Stomach (tissue), 9 donors: ENCODE data around the gene MTERF2. TPM values are rescaled to one million over a fixed set of nuclear protein-coding genes. Genes with fewer than 3 reads are reported as not detected.

Experiments
- DNase-seq, 2 donors: peaks; one replicate each; pipeline versions ENCODE4 v3.0.0 to v3.0.0-alpha.2; 2013 to 2019
- H3K27ac ChIP-seq, 5 donors: fragments of 200-600 bp in 4 of 5; sonication (generic) in 4 of 5; one replicate each; pipeline ENCODE4 v1.5.1; 2013 to 2019; ENCODE audit warnings: mild to moderate bottlenecking in 1 of 5, moderate library complexity in 1 of 5
- H3K27me3 ChIP-seq, 3 donors: fragments of 200-600 bp; sonication (generic); one replicate each; pipeline ENCODE4 v1.5.1; 2017 to 2019; ENCODE audit warnings: mixed run types in 1 of 3
- H3K36me3 ChIP-seq, 4 donors: fragments of 200-600 bp; sonication (generic); 1 replicate in 3 of 4; 2 replicates in 1 of 4; pipeline ENCODE4 v1.5.1; 2016 to 2019
- H3K4me1 ChIP-seq, 4 donors: fragments of 200-600 bp; sonication (generic); one replicate each; pipeline ENCODE4 v1.5.1; 2016 to 2019
- H3K4me3 ChIP-seq, 4 donors: fragments of 200-600 bp; sonication (generic) in 3 of 4; one replicate each; pipeline ENCODE4 v1.5.1; 2016 to 2019; ENCODE audit warnings: mild to moderate bottlenecking in 1 of 4
- H3K9me3 ChIP-seq, 4 donors: fragments of 200-600 bp; sonication (generic); one replicate each; pipeline ENCODE4 v1.5.1; 2016 to 2019
- CTCF ChIP-seq, 7 experiments: fragments of 450-650 bp in 4 of 7; fragments of 200-600 bp in 3 of 7; sonication (generic) in 3 of 7; IDR thresholded peaks; one replicate each; pipeline ENCODE4 v1.5.1; 2016 to 2019; ENCODE audit warnings: antibody characterized with exemption in 7 of 7, control low read depth in 2 of 7, mild to moderate bottlenecking in 1 of 7
- EP300 ChIP-seq: sonication (generic); formaldehyde crosslinking; IDR thresholded peaks from one replicate; pipeline ENCODE4 v1.6.1; 2017; ENCODE audit warnings: antibody characterized with exemption
- POLR2A ChIP-seq, 4 donors: fragments of 450-650 bp; IDR thresholded peaks; one replicate each; pipeline ENCODE4 v1.6.1; 2016; ENCODE audit warnings: antibody characterized with exemption in 4 of 4, control low read depth in 2 of 4, mild to moderate bottlenecking in 1 of 4, moderate library complexity in 1 of 4
- POLR2AphosphoS5 ChIP-seq, 3 donors: sonication (generic); formaldehyde crosslinking; IDR thresholded peaks; one replicate each; pipeline ENCODE4 v1.6.1; 2016; ENCODE audit warnings: antibody characterized with exemption in 3 of 3
- WGBS, 5 donors: extraction: QIAGEN DNeasy Blood & Tissue Kit in 3 of 5; methylation state at CpG; one replicate each; pipeline versions ENCODE4 v1.1.5 to v1.1.7; 2013 to 2018; 5-methylcytosine and 5-hydroxymethylcytosine counted together
- intact Hi-C: fragments of 100-400 bp; cut with DNase I; formaldehyde crosslinking; loops from one replicate; pipeline ENCODE4 v1.15.1; 2023; ENCODE audit warnings: low total_unique reads
- polyA plus RNA-seq, 3 donors: library from polyadenylated mRNA; stranded (reverse); fragments of 200-250 nt; gene quantifications; one replicate each; pipeline ENCODE4 v1.2.3, GENCODE V29; 2013
- total RNA-seq, 5 donors: library from RNA; depleted of rRNA; stranded (reverse); fragments of >200 nt; gene quantifications; one replicate each; pipeline versions ENCODE4 v1.1.0 to v1.2.3, GENCODE V29; 2014 to 2016
- donor health status: healthy with polysubstance abuse.
- donor health status: Bipolar disorder and iron deficiency.
- donor health status: healthy.

Gene MTERF2
- total and polyA plus RNA-seq, 8 donors, result 9.0 to 32.5 (median 17.0) TPM

GRCh38 chr12:106980944-106981343 lies 6.0 kb downstream of the MTERF2 start:
- TF ChIP-seq EP300 (no peak), POLR2AphosphoS5 (IDR thresholded peaks at IDR 0.05) (no peak), POLR2A (IDR thresholded peaks at IDR 0.05) (no peak)
- Histone ChIP-seq H3K4me3 (no peak overlapping the region), H3K36me3 (peaks cover 0 to 17% (median 8%) of the 10 kb centered on the region in 4 donors), H3K9me3 (no peaks in the 10 kb centered on the region), H3K27ac (peak overlapping the region in 2 of 5 donors; percentile 17), H3K4me1 (peaks cover 25 to 81% (median 62%) of the 10 kb centered on the region in 4 donors), H3K27me3 (no peaks in the 10 kb centered on the region)
- WGBS, 5 donors, result 48 to 68% (median 61%) methylated on average over 7 of the region's 7 CpGs
- DNase-seq, result peak in 1 of 2 donors; percentile 56
- intact Hi-C loops, result no loop called here

- TF ChIP-seq CTCF (IDR thresholded peaks at IDR 0.05) (no peak), POLR2AphosphoS5 (IDR thresholded peaks at IDR 0.05) (no peak), EP300 (no peak), POLR2A (IDR thresholded peaks at IDR 0.05) (no peak)
- Histone ChIP-seq H3K4me3 (no peak overlapping the region), H3K27ac (peak overlapping the region in 3 of 5 donors; percentile 73 to 79 (median 75)), H3K36me3 (peaks cover 0 to 2% (median 0%) of the 10 kb centered on the region in 4 donors), H3K4me1 (peaks cover 25 to 84% (median 64%) of the 10 kb centered on the region in 4 donors), H3K27me3 (no peaks in the 10 kb centered on the region), H3K9me3 (no peaks in the 10 kb centered on the region)
- peak; percentile 69 to 75 for DNase-seq
- intact Hi-C loops, result no loop called here
- 32 to 43% (median 35%) methylated on average over 9 of the region's 9 CpGs for WGBS, 5 donors
Measured at GRCh38 chr12:106978035-106978800, 8.7 kb downstream of the MTERF2 start.

GRCh38 chr12:106976668-106977067 lies 10.3 kb downstream of the MTERF2 start:
- Histone ChIP-seq H3K36me3 (peaks cover 0 to 5% (median 3%) of the 10 kb centered on the region in 4 donors), H3K9me3 (no peaks in the 10 kb centered on the region), H3K27ac (peak overlapping the region; percentile 52 to 79 (median 73)), H3K4me1 (peaks cover 25 to 91% (median 64%) of the 10 kb centered on the region in 4 donors), H3K4me3 (no peak overlapping the region), H3K27me3 (no peaks in the 10 kb centered on the region)
- no peak for DNase-seq
- WGBS, 5 donors, result 22 to 53% (median 43%) methylated on average over 1 of the region's 1 CpG
- TF ChIP-seq CTCF (IDR thresholded peaks at IDR 0.05), result no peak
- intact Hi-C loops, result no loop called here

GRCh38 chr12:106975993-106976658 lies 10.8 kb downstream of the MTERF2 start:
- Histone ChIP-seq H3K4me1 (peaks cover 25 to 86% (median 61%) of the 10 kb centered on the region in 4 donors), H3K9me3 (no peaks in the 10 kb centered on the region), H3K27ac (peak overlapping the region; percentile 52 to 79 (median 73)), H3K36me3 (peaks cover 0 to 10% (median 9%) of the 10 kb centered on the region in 4 donors), H3K4me3 (no peak overlapping the region), H3K27me3 (no peaks in the 10 kb centered on the region)
- peak in 1 of 3 donors; percentile 58 for TF ChIP-seq POLR2AphosphoS5 (IDR thresholded peaks at IDR 0.05)
- TF ChIP-seq EP300, result no peak
- 50 to 68% (median 61%) methylated on average over 3 of the region's 3 CpGs for WGBS, 5 donors
- intact Hi-C loops, result no loop called here
- peak in 1 of 2 donors; percentile 75 for DNase-seq

- intact Hi-C loops, result no loop called here
- no peak overlapping the region for H3K4me3 ChIP-seq
- TF ChIP-seq EP300 (no peak), POLR2A (IDR thresholded peaks at IDR 0.05) (no peak), POLR2AphosphoS5 (IDR thresholded peaks at IDR 0.05) (no peak), CTCF (IDR thresholded peaks at IDR 0.05) (no peak)
- 82 to 89% (median 85%) methylated on average over 8 of the region's 8 CpGs for WGBS, 5 donors
- H3K27me3 ChIP-seq, result no peaks in the 10 kb centered on the region
- peaks cover 0 to 20% (median 16%) of the 10 kb centered on the region in 4 donors for H3K36me3 ChIP-seq
- peak overlapping the region; percentile 52 to 79 (median 73) for H3K27ac ChIP-seq
- no peak for DNase-seq
- no peaks in the 10 kb centered on the region for H3K9me3 ChIP-seq
- peaks cover 25 to 77% (median 55%) of the 10 kb centered on the region in 4 donors for H3K4me1 ChIP-seq
Measured at GRCh38 chr12:106975098-106975497, 11.8 kb downstream of the MTERF2 start.
